HG02642 (cell line): Measurements from ENCODE around the gene SLC38A10.
A peak's percentile ranks its signal among the peaks of the same experiment; 100 is the strongest.

Experiments used
- ATAC-seq: cut with Tn5 transposase; IDR thresholded peaks from one replicate; pipeline ENCODE4 v1.9.1; 2021; ENCODE audit warnings: mild to moderate bottlenecking; ENCODE audit not compliant: unreplicated experiment, poor library complexity

SLC38A10 gene

GRCh38 chr17:81295031-81295675 is at the start of gene SLC38A10:
SLC38A10 (minus strand) TSS chr17:81295307; CDS start chr17:81294921, 386 bp downstream.
- ATAC-seq, result peak; percentile 83

- no peak for ATAC-seq
Measured at GRCh38 chr17:81342269-81343070, 47.4 kb upstream of the SLC38A10 start.

GRCh38 chr17:81341516-81342268 is 46.6 kb upstream of the SLC38A10 start:
- ATAC-seq, result no peak

GRCh38 chr17:81340607-81341515 is 45.8 kb upstream of the SLC38A10 start:
- no peak for ATAC-seq

- ATAC-seq, result no peak
Measured at GRCh38 chr17:81339534-81340296, 44.6 kb upstream of the SLC38A10 start.

- no peak for ATAC-seq
Measured at GRCh38 chr17:81339191-81339533, 44.1 kb upstream of the SLC38A10 start.

GRCh38 chr17:81338274-81339190 is 43.4 kb upstream of the SLC38A10 start:
- ATAC-seq, result no peak

- ATAC-seq, result no peak
Measured at GRCh38 chr17:81337476-81337879, 42.4 kb upstream of the SLC38A10 start.

GRCh38 chr17:81336930-81337325 is 41.8 kb upstream of the SLC38A10 start:
- no peak for ATAC-seq

GRCh38 chr17:81336296-81336929 is 41.3 kb upstream of the SLC38A10 start:
- ATAC-seq, result no peak

GRCh38 chr17:81335773-81336157 is 40.7 kb upstream of the SLC38A10 start:
- ATAC-seq, result no peak

GRCh38 chr17:81334987-81335772 is 40.1 kb upstream of the SLC38A10 start:
- ATAC-seq, result no peak

GRCh38 chr17:81334391-81334901 is 39.3 kb upstream of the SLC38A10 start:
- no peak for ATAC-seq

GRCh38 chr17:81333616-81334368 is 38.7 kb upstream of the SLC38A10 start:
- ATAC-seq, result no peak

GRCh38 chr17:81332914-81333528 is 37.9 kb upstream of the SLC38A10 start:
- no peak for ATAC-seq
